ENCODE measurements around the gene DPY19L3.

Gene DPY19L3

GRCh38 chr19:32392901-32393300 lies 12.7 kb upstream of the DPY19L3 start:
- TF ChIP-seq EGR1 (IDR thresholded peaks at IDR 0.05) (no peak), RAD21 (IDR thresholded peaks at IDR 0.05; ENCODE audit: low read depth) (no peak), TEAD4 (IDR thresholded peaks at IDR 0.05) (no peak), REST (IDR thresholded peaks at IDR 0.05; ENCODE audit: low read depth) (no peak), MAX (IDR thresholded peaks at IDR 0.05) (no peak), NFIC (IDR thresholded peaks at IDR 0.05) (no peak), USF1 (IDR thresholded peaks at IDR 0.05) (no peak), TCF12 (IDR thresholded peaks at IDR 0.05; ENCODE audit: low read depth) (no peak), YY1 (IDR thresholded peaks at IDR 0.05; ENCODE audit: low read depth) (no peak), ZBTB7A (IDR thresholded peaks at IDR 0.05; ENCODE audit: low read depth) (no peak)

- TF ChIP-seq TEAD4 (IDR thresholded peaks at IDR 0.05) = no peak
- TF ChIP-seq EP300 (IDR thresholded peaks at IDR 0.05; ENCODE audit: borderline replicate concordance) = no peak
- no peak for TF ChIP-seq REST (IDR thresholded peaks at IDR 0.05; ENCODE audit: low read depth)
- TF ChIP-seq TCF12 (IDR thresholded peaks at IDR 0.05; ENCODE audit: low read depth) = no peak
- no peak for TF ChIP-seq NFIC (IDR thresholded peaks at IDR 0.05)
- TF ChIP-seq FOXM1 (IDR thresholded peaks at IDR 0.05; ENCODE audit: borderline replicate concordance, low read depth) = no peak
- TF ChIP-seq CREB1 (IDR thresholded peaks at IDR 0.05; ENCODE audit: low read depth) = no peak
- TF ChIP-seq EGR1 (IDR thresholded peaks at IDR 0.05) = no peak
- TF ChIP-seq ZBTB7A (IDR thresholded peaks at IDR 0.05; ENCODE audit: low read depth) = no peak
- no peak for TF ChIP-seq MAX (IDR thresholded peaks at IDR 0.05)
- no peak for TF ChIP-seq TAF1 (IDR thresholded peaks at IDR 0.05; ENCODE audit: low read depth)
- no peak for TF ChIP-seq YY1 (IDR thresholded peaks at IDR 0.05; ENCODE audit: low read depth)
These were observed 9.4 kb upstream of the DPY19L3 start for GRCh38 chr19:32396046-32396652.

GRCh38 chr19:32397671-32398101 lies 7.9 kb upstream of the DPY19L3 start:
- no peak for TF ChIP-seq EP300 (IDR thresholded peaks at IDR 0.05; ENCODE audit: borderline replicate concordance)
- no peak for TF ChIP-seq RAD21 (IDR thresholded peaks at IDR 0.05; ENCODE audit: low read depth)
- TF ChIP-seq MAX (IDR thresholded peaks at IDR 0.05) = no peak
- TF ChIP-seq NFIC (IDR thresholded peaks at IDR 0.05) = no peak
- TF ChIP-seq CREB1 (IDR thresholded peaks at IDR 0.05; ENCODE audit: low read depth) = no peak
- TF ChIP-seq ZBTB7A (IDR thresholded peaks at IDR 0.05; ENCODE audit: low read depth) = no peak
- TF ChIP-seq EGR1 (IDR thresholded peaks at IDR 0.05) = no peak
- TF ChIP-seq YY1 (IDR thresholded peaks at IDR 0.05; ENCODE audit: low read depth) = no peak
- no peak for TF ChIP-seq TCF12 (IDR thresholded peaks at IDR 0.05; ENCODE audit: low read depth)
- TF ChIP-seq TEAD4 (IDR thresholded peaks at IDR 0.05) = no peak

- TF ChIP-seq CEBPB (IDR thresholded peaks at IDR 0.05) (no peak), FOXM1 (IDR thresholded peaks at IDR 0.05; ENCODE audit: borderline replicate concordance, low read depth) (no peak), TAF1 (IDR thresholded peaks at IDR 0.05; ENCODE audit: low read depth) (no peak), REST (IDR thresholded peaks at IDR 0.05; ENCODE audit: low read depth) (no peak), USF1 (IDR thresholded peaks at IDR 0.05) (no peak), NFIC (IDR thresholded peaks at IDR 0.05) (no peak), TCF12 (IDR thresholded peaks at IDR 0.05; ENCODE audit: low read depth) (no peak), CREB1 (IDR thresholded peaks at IDR 0.05; ENCODE audit: low read depth) (no peak), RAD21 (IDR thresholded peaks at IDR 0.05; ENCODE audit: low read depth) (no peak), MAX (IDR thresholded peaks at IDR 0.05) (no peak), YY1 (IDR thresholded peaks at IDR 0.05; ENCODE audit: low read depth) (no peak)
These were observed 3.6 kb upstream of the DPY19L3 start for GRCh38 chr19:32401992-32402391.
